ENCODE measurements around the gene PRDM13.
"Not testable (repeated sequence)": the region's sequence is repeated elsewhere in the genome, so short reads cannot be mapped to it uniquely, and the experiment has no call there.

Gene PRDM13

GRCh38 chr6:99604166-99605073 lies 2.2 kb upstream of the PRDM13 start:
- no peak for DNase-seq

GRCh38 chr6:99605074-99605734 lies 1.4 kb upstream of the PRDM13 start:
- no peak for DNase-seq

GRCh38 chr6:99605911-99606655 lies 550 bp upstream of the PRDM13 start:
- no peak for DNase-seq

- no peak for DNase-seq
These were observed 893 bp downstream of the PRDM13 start for GRCh38 chr6:99607416-99608036.

GRCh38 chr6:99608059-99608885 lies 1.6 kb downstream of the PRDM13 start:
- no peak for DNase-seq

GRCh38 chr6:99608886-99609482 lies 2.4 kb downstream of the PRDM13 start:
- DNase-seq, result no peak

GRCh38 chr6:99609905-99610489 lies 3.4 kb downstream of the PRDM13 start:
- DNase-seq, result peak; percentile 52

- DNase-seq, result peak; percentile 74
These were observed 4.5 kb downstream of the PRDM13 start for GRCh38 chr6:99611148-99611547.

GRCh38 chr6:99612551-99613408 lies 6.1 kb downstream of the PRDM13 start:
- DNase-seq, result peak; percentile 44

- DNase-seq, result no peak
These were observed 6.7 kb downstream of the PRDM13 start for GRCh38 chr6:99613409-99613704.

GRCh38 chr6:99613705-99614429 lies 7.2 kb downstream of the PRDM13 start:
- DNase-seq, result no peak

GRCh38 chr6:99614430-99615186 lies 8.0 kb downstream of the PRDM13 start:
- DNase-seq, result peak; percentile 62

- DNase-seq, result no peak
These were observed 10.5 kb downstream of the PRDM13 start for GRCh38 chr6:99617131-99617530.

GRCh38 chr6:99618649-99619408 lies 12.2 kb downstream of the PRDM13 start:
- no peak for DNase-seq

- DNase-seq, result no peak
These were observed 12.8 kb downstream of the PRDM13 start for GRCh38 chr6:99619409-99619762.

GRCh38 chr6:99622044-99622443 lies 15.4 kb downstream of the PRDM13 start:
- not testable (repeated sequence) for DNase-seq

- DNase-seq, result no peak
These were observed 22.7 kb downstream of the PRDM13 start for GRCh38 chr6:99629293-99629692.

GRCh38 chr6:99637629-99638028 lies 31.0 kb downstream of the PRDM13 start:
- no peak for DNase-seq
